Tibial nerve (tissue), 4 donors: ENCODE data around the gene EGFL7. TPM values are rescaled to one million over a fixed set of nuclear protein-coding genes. Genes with fewer than 3 reads are reported as not detected.

Source experiments
- DNase-seq, 2 donors: peaks; one replicate each; pipeline ENCODE4 v3.0.0-alpha.2; 2019; ENCODE audit warnings: low spot score in 2 of 2
- H3K27ac ChIP-seq, 4 donors: fragments of 200-600 bp; sonication (generic) in 3 of 4; one replicate each; pipeline ENCODE4 v1.5.1; 2017 to 2019; ENCODE audit warnings: mild to moderate bottlenecking in 1 of 4
- H3K27me3 ChIP-seq, 2 donors: fragments of 200-600 bp; sonication (generic) in 1 of 2; one replicate each; pipeline versions ENCODE4 v1.5.1 to v1.6.0; 2017 to 2019
- H3K36me3 ChIP-seq, 3 donors: fragments of 200-600 bp; sonication (generic); one replicate each; pipeline ENCODE4 v1.5.1; 2018 to 2019
- H3K4me1 ChIP-seq, 4 donors: fragments of 200-600 bp; sonication (generic) in 3 of 4; one replicate each; pipeline ENCODE4 v1.5.1; 2017 to 2019
- H3K4me3 ChIP-seq, 4 donors: fragments of 200-600 bp; sonication (generic) in 3 of 4; one replicate each; pipeline ENCODE4 v1.5.1; 2017 to 2019; ENCODE audit warnings: mild to moderate bottlenecking in 1 of 4, moderate library complexity in 1 of 4
- H3K9me3 ChIP-seq, 4 donors: fragments of 200-600 bp; sonication (generic) in 3 of 4; one replicate each; pipeline ENCODE4 v1.5.1; 2017 to 2019
- EP300 ChIP-seq, 2 donors: sonication (generic); formaldehyde crosslinking; IDR thresholded peaks; one replicate each; pipeline ENCODE4 v1.6.1; 2017; ENCODE audit warnings: antibody characterized with exemption in 2 of 2, mild to moderate bottlenecking in 1 of 2
- POLR2A ChIP-seq, 2 donors: fragments of 450-650 bp; IDR thresholded peaks; one replicate each; pipeline ENCODE4 v1.6.1; 2017; ENCODE audit warnings: antibody characterized with exemption in 2 of 2, mild to moderate bottlenecking in 2 of 2, moderate library complexity in 2 of 2
- WGBS, 2 donors: methylation state at CpG; one replicate each; pipeline ENCODE4 v1.1.5; 2018; 5-methylcytosine and 5-hydroxymethylcytosine counted together
- small RNA-seq: library from RNA; depleted of rRNA; stranded (forward); fragments of <200 nt; gene quantifications from one replicate; pipeline ENCODE3, GENCODE V24; 2016
- total RNA-seq, 4 donors: library from RNA; depleted of rRNA; stranded (reverse); fragments of >200 nt; gene quantifications; one replicate each; pipeline ENCODE4 v1.1.0, GENCODE V29; 2016
- TF ChIP-seq, protein P1 (sequence below), 5 experiments: fragments of 200-600 bp in 3 of 5; fragments of 450-650 bp in 2 of 5; sonication (generic) in 3 of 5; IDR thresholded peaks; one replicate each; pipeline ENCODE4 v1.5.1; 2016 to 2019; ENCODE audit warnings: antibody characterized with exemption in 5 of 5, mild to moderate bottlenecking in 3 of 5, moderate library complexity in 2 of 5

Gene EGFL7
- total RNA-seq, 4 donors from 2014 or later: 95.2 to 229 (median 179) TPM

- TF ChIP-seq, protein P1, sequence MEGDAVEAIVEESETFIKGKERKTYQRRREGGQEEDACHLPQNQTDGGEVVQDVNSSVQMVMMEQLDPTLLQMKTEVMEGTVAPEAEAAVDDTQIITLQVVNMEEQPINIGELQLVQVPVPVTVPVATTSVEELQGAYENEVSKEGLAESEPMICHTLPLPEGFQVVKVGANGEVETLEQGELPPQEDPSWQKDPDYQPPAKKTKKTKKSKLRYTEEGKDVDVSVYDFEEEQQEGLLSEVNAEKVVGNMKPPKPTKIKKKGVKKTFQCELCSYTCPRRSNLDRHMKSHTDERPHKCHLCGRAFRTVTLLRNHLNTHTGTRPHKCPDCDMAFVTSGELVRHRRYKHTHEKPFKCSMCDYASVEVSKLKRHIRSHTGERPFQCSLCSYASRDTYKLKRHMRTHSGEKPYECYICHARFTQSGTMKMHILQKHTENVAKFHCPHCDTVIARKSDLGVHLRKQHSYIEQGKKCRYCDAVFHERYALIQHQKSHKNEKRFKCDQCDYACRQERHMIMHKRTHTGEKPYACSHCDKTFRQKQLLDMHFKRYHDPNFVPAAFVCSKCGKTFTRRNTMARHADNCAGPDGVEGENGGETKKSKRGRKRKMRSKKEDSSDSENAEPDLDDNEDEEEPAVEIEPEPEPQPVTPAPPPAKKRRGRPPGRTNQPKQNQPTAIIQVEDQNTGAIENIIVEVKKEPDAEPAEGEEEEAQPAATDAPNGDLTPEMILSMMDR (IDR thresholded peaks at IDR 0.05): no peak
- DNase-seq: no peak
- 17 to 30% methylated on average over 19 to 20 of the region's 20 CpGs for WGBS, 2 donors
- peak overlapping the region in 2 of 4 donors; percentile 4 to 36 for H3K27ac ChIP-seq
- H3K27me3 ChIP-seq: peaks cover 0 to 11% of the 10 kb centered on the region in 2 donors
- no peak overlapping the region for H3K4me3 ChIP-seq
- peaks cover 0 to 59% (median 15%) of the 10 kb centered on the region in 4 donors for H3K4me1 ChIP-seq
- peaks cover 0 to 47% (median 16%) of the 10 kb centered on the region in 3 donors for H3K36me3 ChIP-seq
- no peaks in the 10 kb centered on the region for H3K9me3 ChIP-seq
Observed at GRCh38 chr9:136720251-136720897, 57.7 kb downstream of the EGFL7 start.

GRCh38 chr9:136720898-136721338 lies 58.2 kb downstream of the EGFL7 start:
- TF ChIP-seq EP300 (IDR thresholded peaks at IDR 0.05) (no peak), POLR2A (IDR thresholded peaks at IDR 0.05) (no peak)
- TF ChIP-seq, protein P1 (IDR thresholded peaks at IDR 0.05): no peak
- no peaks in the 10 kb centered on the region for H3K9me3 ChIP-seq
- H3K4me1 ChIP-seq: peaks cover 0 to 64% (median 16%) of the 10 kb centered on the region in 4 donors
- H3K27ac ChIP-seq: peak overlapping the region in 2 of 4 donors; percentile 4 to 36
- 64% methylated on average over 5 to 11 of the region's 11 CpGs for WGBS, 2 donors
- no peak overlapping the region for H3K4me3 ChIP-seq
- H3K36me3 ChIP-seq: peaks cover 0 to 52% (median 16%) of the 10 kb centered on the region in 3 donors
- DNase-seq: no peak
- H3K27me3 ChIP-seq: peaks cover 0 to 6% of the 10 kb centered on the region in 2 donors

DNA sequence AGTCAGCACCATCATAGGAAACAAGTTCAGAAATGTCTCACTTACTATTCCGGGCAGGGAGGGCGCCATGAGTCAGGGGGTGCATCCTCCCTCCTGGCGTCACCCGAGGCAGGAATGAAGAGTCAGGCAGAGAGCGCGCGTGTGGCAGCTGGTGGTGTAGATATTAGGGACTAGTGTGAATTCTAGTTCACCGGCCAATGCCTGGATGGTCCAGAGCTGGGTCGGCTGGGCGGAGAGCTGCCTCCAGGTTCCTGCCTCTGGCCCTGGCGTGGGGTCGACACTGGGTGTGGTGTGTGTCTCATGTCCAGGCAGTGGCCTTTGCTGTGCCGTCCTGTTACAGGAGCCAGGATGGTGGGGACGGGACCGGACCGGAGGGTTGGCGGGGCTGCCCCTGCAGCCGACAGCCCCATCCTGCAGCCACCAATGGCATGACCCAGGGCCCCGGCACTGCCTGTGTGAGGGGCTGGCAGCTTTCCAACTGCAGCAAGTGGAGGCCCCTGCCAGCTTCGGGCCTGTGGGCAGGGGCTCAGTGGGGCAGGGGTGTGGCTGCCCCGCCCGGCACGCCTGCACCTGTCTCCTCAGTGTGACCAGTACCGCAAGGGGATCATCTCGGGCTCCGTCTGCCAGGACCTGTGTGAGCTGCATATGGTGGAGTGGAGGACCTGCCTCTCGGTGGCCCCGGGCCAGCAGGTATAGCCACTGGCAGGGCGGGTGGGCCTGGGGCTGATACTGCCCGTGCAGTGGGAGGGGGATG lies 58.8 kb downstream of the EGFL7 start:
- no peak for DNase-seq
- TF ChIP-seq, protein P1 (IDR thresholded peaks at IDR 0.05): no peak
- no peak for TF ChIP-seq POLR2A (IDR thresholded peaks at IDR 0.05)
- TF ChIP-seq EP300 (IDR thresholded peaks at IDR 0.05): no peak
- no peak overlapping the region for H3K4me3 ChIP-seq
- H3K36me3 ChIP-seq: peaks cover 0 to 58% (median 21%) of the 10 kb centered on the region in 3 donors
- no peaks in the 10 kb centered on the region for H3K9me3 ChIP-seq
- 67 to 76% methylated on average over 20 to 27 of the region's 30 CpGs for WGBS, 2 donors
- H3K27ac ChIP-seq: no peak overlapping the region
- H3K4me1 ChIP-seq: peaks cover 0 to 70% (median 22%) of the 10 kb centered on the region in 4 donors
- H3K27me3 ChIP-seq: peaks cover 0 to 6% of the 10 kb centered on the region in 2 donors

Small RNAs within 50 kb of the gene (small RNA-seq; reads per million reads assigned to genes)
- gene MIR126: 266 reads per million, percentile 97 among the genes with 10 or more reads in this experiment

Other genes starting within 250 kb of the EGFL7 start
- 10 to 100 TPM; 15.1 to 23.1 (median 18.6) TPM for gene INPP5E, start 223.1 kb upstream of the EGFL7 start, total RNA-seq
- 10 to 100 TPM; 45.8 to 67.5 (median 47.9) TPM for gene SEC16A, start 179.9 kb upstream of the EGFL7 start, total RNA-seq
- gene NOTCH1, start 116.9 kb upstream of the EGFL7 start, total RNA-seq: 10 to 100 TPM; 29.3 to 65.4 (median 41.5) TPM
- gene AGPAT2, start 24.5 kb downstream of the EGFL7 start, total RNA-seq: 100 to 1,000 TPM in 3 of 4 donors, 10 to 100 TPM in 1; 79.6 to 292 (median 151) TPM
- 10 to 100 TPM in 2 of 4 donors, 1 to 10 TPM in 2; 5.4 to 37.9 (median 15.8) TPM for gene DIPK1B, start 49.7 kb downstream of the EGFL7 start, total RNA-seq
- 10 to 100 TPM in 2 of 4 donors, 1 to 10 TPM in 2; 7.6 to 47.5 (median 17.4) TPM for gene LCN10, start 80.0 kb downstream of the EGFL7 start, total RNA-seq
- 10 to 100 TPM; 14.2 to 70.0 (median 42.9) TPM for gene LCN6, start 85.6 kb downstream of the EGFL7 start, total RNA-seq
- under 1 TPM in 1 of 4 donors, not detected in 3; 0.39 TPM for gene LCN8, start 95.3 kb downstream of the EGFL7 start, total RNA-seq
- gene LCN15, start 101.6 kb downstream of the EGFL7 start, total RNA-seq: not detected
- 10 to 100 TPM; 60.7 to 70.8 (median 66.9) TPM for gene TMEM141, start 128.4 kb downstream of the EGFL7 start, total RNA-seq
- 1 to 10 TPM; 1.5 to 5.1 (median 4.1) TPM for gene CCDC183, start 133.4 kb downstream of the EGFL7 start, total RNA-seq
- 10 to 100 TPM; 63.0 to 74.5 (median 71.3) TPM for gene RABL6, start 145.0 kb downstream of the EGFL7 start, total RNA-seq
- 1 to 10 TPM; 2.0 to 3.9 (median 3.7) TPM for gene AJM1, start 179.6 kb downstream of the EGFL7 start, total RNA-seq
- gene PHPT1, start 186.5 kb downstream of the EGFL7 start, total RNA-seq: 10 to 100 TPM; 42.6 to 71.0 (median 66.7) TPM
- gene MAMDC4, start 189.4 kb downstream of the EGFL7 start, total RNA-seq: 1 to 10 TPM; 1.5 to 8.1 (median 4.4) TPM
- gene EDF1, start 203.4 kb downstream of the EGFL7 start, total RNA-seq: 100 to 1,000 TPM; 251 to 337 (median 266) TPM
- 10 to 100 TPM in 3 of 4 donors, 1 to 10 TPM in 1; 5.0 to 10.8 (median 10.6) TPM for gene TRAF2, start 223.6 kb downstream of the EGFL7 start, total RNA-seq